Renal pelvis (tissue), 4 donors: Measurements from ENCODE around the gene UBN1. TPM values are rescaled to one million over a fixed set of nuclear protein-coding genes. Genes with fewer than 3 reads are reported as not detected.

Experiments used
- DNase-seq: peaks from one replicate; pipeline ENCODE4 v3.0.0-alpha.2; 2013
- polyA plus RNA-seq, 3 donors: library from polyadenylated mRNA; unstranded; fragments of 120-200 nt; gene quantifications; one replicate each; pipeline ENCODE4 v1.2.1, GENCODE V29; 2013; ENCODE audit not compliant: insufficient read length in 3 of 3

Gene UBN1
- polyA plus RNA-seq, 3 donors: 33.9 to 41.4 (median 41.0) TPM

- no peak for DNase-seq
Observed at GRCh38 chr16:4900750-4901149, 53.5 kb downstream of the UBN1 start.

DNA sequence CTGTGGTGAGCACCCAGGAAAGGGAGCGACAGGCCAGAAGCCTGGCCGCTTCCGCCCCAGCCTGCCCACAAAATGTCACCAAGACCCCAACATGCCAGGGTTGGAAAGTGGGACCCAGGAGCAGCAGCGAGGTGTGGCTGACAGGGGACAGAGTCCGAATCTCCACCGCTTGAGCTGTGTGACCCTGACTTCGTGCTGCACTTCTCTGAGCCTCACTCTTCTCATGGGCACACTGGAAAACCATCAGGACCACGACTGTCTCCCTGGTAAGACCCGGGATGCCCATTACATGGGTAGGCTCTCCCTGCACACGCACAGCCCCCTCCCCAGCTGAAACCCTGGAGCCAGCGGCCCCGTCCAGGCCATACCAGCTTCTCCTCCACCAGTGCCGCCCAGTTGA, 54.8 kb downstream of the UBN1 start:
- DNase-seq: no peak

GRCh38 chr16:4904108-4904941, 57.0 kb downstream of the UBN1 start:
- DNase-seq: no peak

- no peak for DNase-seq
Observed at GRCh38 chr16:4904942-4905615, 57.8 kb downstream of the UBN1 start.

DNA sequence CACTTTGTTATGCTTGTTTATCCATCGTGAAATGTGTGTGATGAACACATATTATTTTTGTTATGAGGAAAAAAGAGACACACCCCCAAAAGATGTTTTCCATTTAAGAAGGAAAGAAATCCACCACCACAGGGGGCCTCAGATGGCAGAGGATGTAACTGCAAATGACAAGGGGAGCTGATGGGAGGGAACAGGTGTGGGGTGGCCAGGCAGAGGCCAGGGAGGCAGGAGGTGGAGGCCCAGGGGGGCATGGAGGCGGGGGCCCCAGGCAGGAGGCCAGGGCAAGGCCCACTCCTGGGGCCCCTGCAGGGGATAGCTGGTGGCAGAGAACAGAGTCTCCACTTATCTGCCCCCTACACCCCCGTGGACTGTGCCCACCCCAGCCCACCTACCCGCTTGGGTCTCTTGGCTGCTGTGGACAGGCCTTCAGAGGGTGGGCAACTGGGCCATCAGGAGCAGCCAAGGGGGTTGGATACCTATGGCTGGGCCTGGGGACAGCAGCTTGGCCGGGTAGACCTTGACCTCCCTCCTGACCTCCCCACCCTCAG, 61.6 kb downstream of the UBN1 start:
- no peak for DNase-seq

DNA sequence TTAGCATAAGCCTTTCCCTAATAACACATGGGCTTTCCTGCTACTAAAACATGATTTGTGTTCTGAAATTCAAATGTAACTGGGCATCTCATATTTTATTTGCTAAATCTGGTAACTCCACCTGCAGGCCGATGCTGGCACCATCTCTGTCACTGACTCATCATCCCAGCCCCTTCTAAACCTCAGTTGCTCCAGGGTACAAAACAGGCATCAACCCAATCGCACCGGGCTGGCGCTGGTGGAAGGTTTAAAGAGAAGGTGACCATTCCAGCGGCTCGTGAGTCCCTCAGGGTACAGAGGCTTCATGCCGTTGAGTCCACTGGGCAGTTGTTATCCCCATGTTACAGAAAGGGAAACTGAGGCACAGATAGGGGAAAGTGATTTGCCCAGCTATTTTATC, 62.5 kb downstream of the UBN1 start:
- DNase-seq: no peak

DNA sequence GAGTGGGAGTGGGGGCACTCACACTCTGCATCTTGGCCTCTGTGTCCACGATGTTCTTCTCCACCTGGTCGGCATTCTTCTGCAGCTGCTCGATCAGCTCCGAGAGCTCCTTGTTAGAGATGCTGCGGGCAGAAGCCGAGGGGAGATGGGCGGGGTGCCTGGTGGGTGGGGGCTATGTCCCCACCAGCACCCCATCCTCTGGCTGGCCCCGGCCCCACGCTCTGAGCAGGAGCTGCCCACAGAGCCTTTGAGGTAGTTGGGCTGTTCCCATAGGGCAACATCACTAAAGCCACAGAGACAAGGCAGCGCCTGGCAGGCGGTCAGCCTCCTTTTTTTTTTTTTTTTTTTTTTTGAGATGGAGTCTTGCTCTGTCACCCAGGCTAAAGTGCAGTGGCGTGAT, 63.5 kb downstream of the UBN1 start:
- DNase-seq: no peak

DNA sequence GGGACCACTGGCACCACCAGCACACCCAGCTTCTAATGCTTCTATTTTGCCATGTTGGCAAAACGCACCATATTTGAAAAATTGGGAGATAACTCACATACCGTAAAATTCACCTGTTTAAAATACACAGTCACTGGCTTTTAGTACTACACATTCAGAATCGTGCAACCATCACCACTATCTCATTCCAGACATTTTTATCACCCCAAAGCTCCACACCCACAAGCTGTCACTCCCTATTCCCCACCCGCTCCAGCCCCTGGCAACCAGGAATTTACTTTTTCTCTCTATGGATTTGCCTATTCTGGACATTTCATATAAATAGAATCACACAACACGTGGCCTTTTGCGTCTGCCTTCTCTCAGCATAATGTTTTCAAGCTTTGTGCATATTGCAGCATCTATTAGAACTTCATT, 64.7 kb downstream of the UBN1 start:
- DNase-seq: no peak

GRCh38 chr16:4913130-4913773, 66.0 kb downstream of the UBN1 start:
- DNase-seq: no peak

GRCh38 chr16:4913774-4914525, 66.7 kb downstream of the UBN1 start:
- DNase-seq: no peak

DNA sequence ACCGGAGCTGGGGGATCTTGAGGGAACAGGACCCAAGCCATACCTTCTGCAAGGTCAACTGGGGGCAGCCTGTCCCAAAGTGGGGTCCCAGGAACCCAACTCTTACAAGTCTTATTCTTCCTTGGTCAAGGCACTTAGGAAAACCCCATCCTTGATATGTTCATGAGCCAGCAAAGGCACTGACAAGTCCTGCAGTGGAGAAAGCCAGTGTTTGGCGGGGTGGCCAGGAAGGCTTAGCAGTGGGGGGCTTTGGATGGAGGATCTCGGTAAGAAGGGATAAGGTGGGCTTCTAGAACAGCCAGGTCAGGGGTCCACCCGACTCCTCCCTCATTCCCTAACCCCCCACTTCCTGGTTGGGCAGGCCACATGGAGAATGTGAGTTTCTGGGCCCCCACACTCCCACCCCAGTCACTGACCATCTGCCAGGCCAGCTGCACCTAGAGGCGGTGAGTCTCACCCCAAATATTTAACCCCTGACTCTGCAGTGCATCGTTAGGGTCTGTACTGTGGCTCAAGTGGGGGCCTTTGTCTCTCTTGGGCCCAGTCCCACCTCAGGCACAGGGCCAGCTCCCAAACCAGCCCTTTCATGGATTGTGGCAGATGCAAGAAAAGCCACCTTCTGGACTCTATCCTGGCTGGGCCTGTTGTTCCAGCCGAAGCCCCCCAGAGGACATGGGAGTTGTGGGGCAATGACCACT, 67.4 kb downstream of the UBN1 start:
- DNase-seq: no peak

GRCh38 chr16:4915226-4915761, 68.0 kb downstream of the UBN1 start:
- DNase-seq: no peak

DNA sequence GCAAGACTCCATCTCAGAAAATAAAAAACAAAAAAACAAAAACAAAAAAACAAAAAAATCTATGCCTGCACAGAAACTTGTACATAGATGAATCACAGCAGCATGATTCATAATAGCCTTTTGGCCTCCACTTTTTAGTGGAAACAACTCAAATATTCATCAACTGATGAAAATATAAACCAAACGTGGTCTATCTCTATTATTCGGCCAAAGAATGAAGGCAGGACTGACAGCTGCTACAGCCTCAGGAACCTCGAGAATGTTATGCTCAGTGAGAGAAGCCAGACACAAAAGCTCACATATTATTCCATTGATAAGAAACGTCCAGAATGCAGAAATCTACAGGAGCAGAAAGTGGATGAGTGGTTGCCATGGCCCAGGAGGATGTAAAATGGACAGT, 69.8 kb downstream of the UBN1 start:
- no peak for DNase-seq

- peak; percentile 71 for DNase-seq
Observed at GRCh38 chr16:4918781-4919251, 71.5 kb downstream of the UBN1 start.

- DNase-seq: no peak
Observed at GRCh38 chr16:4920826-4921225, 73.5 kb downstream of the UBN1 start.

- DNase-seq: no peak
Observed at GRCh38 chr16:4922721-4923342, 75.6 kb downstream of the UBN1 start.

DNA sequence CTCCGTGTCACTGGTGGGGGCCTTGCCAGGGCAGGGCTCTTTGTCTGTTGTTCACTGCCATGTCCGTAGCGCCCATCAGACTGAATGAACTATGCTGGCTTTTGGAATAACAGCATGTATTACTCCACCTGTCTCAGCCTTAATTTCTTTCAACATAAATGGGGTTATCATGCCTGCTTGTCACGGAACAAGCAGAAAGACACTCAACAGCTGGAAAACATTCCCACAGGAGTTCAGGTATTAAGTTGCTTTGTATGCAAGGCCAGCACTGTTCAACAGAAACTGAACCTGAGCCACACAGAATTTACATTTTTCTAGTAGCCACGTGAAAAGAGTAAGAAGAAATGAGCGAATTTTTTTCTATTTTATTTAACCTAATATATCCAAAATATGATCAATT, 76.6 kb downstream of the UBN1 start:
- DNase-seq: no peak

GRCh38 chr16:4924593-4925292, 77.5 kb downstream of the UBN1 start:
- no peak for DNase-seq

GRCh38 chr16:4925293-4925607, 78.0 kb downstream of the UBN1 start:
- no peak for DNase-seq

GRCh38 chr16:4925791-4926190, 78.5 kb downstream of the UBN1 start:
- DNase-seq: no peak
